H1 (cell line): ENCODE data around the gene CCDC102A. TPM values are rescaled to one million over a fixed set of nuclear protein-coding genes. Genes with fewer than 3 reads are reported as not detected.

Source experiments
- ATF2 ChIP-seq: IDR thresholded peaks from 2 replicates; pipeline ENCODE4 v1.6.1; 2012; ENCODE audit warnings: low read length, inconsistent platforms
- BACH1 ChIP-seq: IDR thresholded peaks from 2 replicates; pipeline ENCODE4 v1.6.1; 2012; ENCODE audit warnings: low read length, improper control_type of control experiment
- KDM4A ChIP-seq: IDR thresholded peaks from one replicate; pipeline ENCODE4 v1.7.1; 2012; ENCODE audit warnings: low read depth, mild to moderate bottlenecking, moderate library complexity, low read length, inconsistent platforms; ENCODE audit not compliant: severe bottlenecking
- POU5F1 ChIP-seq: IDR thresholded peaks from 2 replicates; pipeline ENCODE4 v1.6.1; 2011; ENCODE audit warnings: low read depth, mild to moderate bottlenecking, low read length, moderate library complexity
- polyA plus RNA-seq, 7 experiments: library from polyadenylated mRNA; depleted of rRNA in 3 of 7; stranded (reverse) in 5 of 7; unstranded in 2 of 7; fragments of >200 nt in 5 of 7; fragments of 200-250 nt in 2 of 7; gene quantifications; 1 replicate in 5 of 7; 2 replicates in 1 of 7; 4 replicates in 1 of 7; pipeline versions ENCODE4 v1.2.1 to v1.2.3, GENCODE V29; 2011 to 2013; ENCODE audit warnings: missing spikeins in 2 of 7, mixed read lengths in 2 of 7
- total RNA-seq: library from RNA; stranded (reverse); fragmentation: NEBNext Ultra II Directional; extraction: Animal tissue kit (Norgen Biotek cat#: 25700); gene quantifications from 2 replicates; pipeline ENCODE4 v1.2.1, GENCODE V29; 2021

CCDC102A gene
- total and polyA plus RNA-seq, 2 of the 8 experiments (the other 6 are each of a cell fraction or from before 2014, with no cell fraction given) = 4.0 to 7.5 TPM

- TF ChIP-seq KDM4A (no peak), ATF2 (no peak), POU5F1 (no peak), BACH1 (no peak)
These were observed 29.1 kb upstream of the CCDC102A start (continued) for GRCh38 chr16:57565461-57565860.
